Activated CD4-positive, alpha-beta T cell treated with anti-CD3 and anti-CD28 coated beads for 36 hours (primary cell): ENCODE results near the gene CNDP2. TPM values are rescaled to one million over a fixed set of nuclear protein-coding genes. Genes with fewer than 3 reads are reported as not detected.

Experiments used
- ATAC-seq: fragments of 200-7000 bp; cut with Tn5 transposase; one replicate; pipeline ENCODE4 v1.10.0; 2021; ENCODE audit warnings: mild to moderate bottlenecking, moderate library complexity
- CTCF ChIA-PET: fragments of 350-600 bp; sonication (Branson Sonifier 250); formaldehyde crosslinking; loops from one replicate; lab custom pipeline; 2021; ENCODE audit warnings: antibody characterized with exemption; lab: Charles Lee
- POLR2A ChIA-PET: fragments of 350-600 bp; sonication (Branson Sonifier 250); formaldehyde crosslinking; loops from one replicate; lab custom pipeline; 2021; ENCODE audit warnings: antibody characterized with exemption, inconsistent platforms; lab: Charles Lee
- DNase-seq: peaks from one replicate; pipeline ENCODE4 v3.0.0-alpha.2; 2020
- H3K27ac Mint-ChIP-seq: one replicate; pipeline ENCODE4 v1.8.0; 2021; ENCODE audit warnings: mixed read lengths
- H3K27me3 Mint-ChIP-seq: one replicate; pipeline ENCODE4 v1.8.0; 2021; ENCODE audit warnings: mixed read lengths
- H3K36me3 Mint-ChIP-seq: one replicate; pipeline ENCODE4 v1.8.0; 2021; ENCODE audit warnings: low read depth, mixed read lengths
- H3K4me1 Mint-ChIP-seq: one replicate; pipeline ENCODE4 v1.8.0; 2021; ENCODE audit warnings: mixed read lengths
- H3K4me3 Mint-ChIP-seq: one replicate; pipeline ENCODE4 v1.8.0; 2021; ENCODE audit warnings: mild to moderate bottlenecking, moderate library complexity, mixed read lengths
- H3K9me3 Mint-ChIP-seq: one replicate; pipeline ENCODE4 v1.8.0; 2021; ENCODE audit warnings: low read depth, mixed read lengths
- intact Hi-C, 2 experiments: fragments of 100-400 bp; cut with DNase I in 1 of 2; cut with micrococcal nuclease in 1 of 2; formaldehyde crosslinking; loops; one replicate each; pipeline versions ENCODE4 v1.14.2 to v1.15.1; 2022 to 2024; cut with DNase I, micrococcal nuclease
- total RNA-seq, 2 experiments: library from RNA; stranded (reverse); gene quantifications; one replicate each; pipeline ENCODE4 v1.2.3, GENCODE V29; 2021

Gene CNDP2
- total RNA-seq, 2 experiments from 2014 or later, result 128 to 146 TPM

GRCh38 chr18:74476140-74476539, 20.0 kb upstream of the CNDP2 start:
- CTCF ChIA-PET, result interaction anchor here (1.3 kb wide), 1 partner anchor 17 kb away, joined by 3 read pairs; no protein-coding TSS in a partner anchor
- H3K4me1 Mint-ChIP-seq, result no peaks in the 10 kb centered on the region
- no peaks in the 10 kb centered on the region for H3K27me3 Mint-ChIP-seq
- no peak overlapping the region for H3K4me3 Mint-ChIP-seq
- ATAC-seq (no peak), DNase-seq (peak; percentile 24)
- intact Hi-C loops, result no loop called here
- POLR2A ChIA-PET, result no interaction called here
- no peak overlapping the region for H3K27ac Mint-ChIP-seq
- no peaks in the 10 kb centered on the region for H3K36me3 Mint-ChIP-seq
- H3K9me3 Mint-ChIP-seq, result no peaks in the 10 kb centered on the region

GRCh38 chr18:74477771-74478170, 18.4 kb upstream of the CNDP2 start:
- Mint-ChIP-seq H3K4me1 (no peaks in the 10 kb centered on the region), H3K4me3 (no peak overlapping the region), H3K27me3 (no peaks in the 10 kb centered on the region), H3K36me3 (no peaks in the 10 kb centered on the region), H3K9me3 (no peaks in the 10 kb centered on the region), H3K27ac (no peak overlapping the region)
- intact Hi-C loops, result no loop called here
- ATAC-seq (peak; percentile 44), DNase-seq (no peak)
- ChIA-PET POLR2A (no interaction called here), CTCF (interaction anchor here (0.6 to 1.4 kb wide), 4 partner anchors 29 to 412 kb away, joined by 3 read pairs; no protein-coding TSS in a partner anchor)

- H3K27me3 Mint-ChIP-seq, result no peaks in the 10 kb centered on the region
- no peaks in the 10 kb centered on the region for H3K36me3 Mint-ChIP-seq
- intact Hi-C loops, result no loop called here
- H3K9me3 Mint-ChIP-seq, result no peaks in the 10 kb centered on the region
- no peak for ATAC-seq
- DNase-seq, result no peak
- ChIA-PET POLR2A (no interaction called here), CTCF (interaction anchor here (1.1 to 1.4 kb wide), 2 partner anchors 29 to 124 kb away, joined by 3 read pairs; no protein-coding TSS in a partner anchor)
- H3K4me3 Mint-ChIP-seq, result no peak overlapping the region
- no peaks in the 10 kb centered on the region for H3K4me1 Mint-ChIP-seq
- no peak overlapping the region for H3K27ac Mint-ChIP-seq
Measured at GRCh38 chr18:74478316-74478715, 17.8 kb upstream of the CNDP2 start.

GRCh38 chr18:74478880-74479279, 17.3 kb upstream of the CNDP2 start:
- ChIA-PET POLR2A (no interaction called here), CTCF (interaction anchor here (1.4 kb wide), 1 partner anchor 30 kb away, joined by 3 read pairs; no protein-coding TSS in a partner anchor)
- H3K36me3 Mint-ChIP-seq, result no peaks in the 10 kb centered on the region
- no peaks in the 10 kb centered on the region for H3K9me3 Mint-ChIP-seq
- no peak overlapping the region for H3K27ac Mint-ChIP-seq
- ATAC-seq (no peak), DNase-seq (no peak)
- intact Hi-C loops, result no loop called here
- H3K4me1 Mint-ChIP-seq, result no peaks in the 10 kb centered on the region
- H3K27me3 Mint-ChIP-seq, result no peaks in the 10 kb centered on the region
- no peak overlapping the region for H3K4me3 Mint-ChIP-seq

GRCh38 chr18:74479486-74480148, 16.5 kb upstream of the CNDP2 start:
- CTCF ChIA-PET, result no interaction called here
- intact Hi-C loops, result no loop called here
- Mint-ChIP-seq H3K4me3 (no peak overlapping the region), H3K4me1 (peaks cover 2% of the 10 kb centered on the region), H3K36me3 (no peaks in the 10 kb centered on the region), H3K9me3 (no peaks in the 10 kb centered on the region), H3K27me3 (no peaks in the 10 kb centered on the region), H3K27ac (no peak overlapping the region)
- no peak for ATAC-seq
- no peak for DNase-seq
- POLR2A ChIA-PET, result no interaction called here

GRCh38 chr18:74480149-74480651, 16.0 kb upstream of the CNDP2 start:
- ChIA-PET POLR2A (no interaction called here), CTCF (no interaction called here)
- Mint-ChIP-seq H3K27ac (no peak overlapping the region), H3K9me3 (no peaks in the 10 kb centered on the region), H3K27me3 (no peaks in the 10 kb centered on the region), H3K4me1 (peaks cover 6% of the 10 kb centered on the region), H3K4me3 (no peak overlapping the region), H3K36me3 (no peaks in the 10 kb centered on the region)
- DNase-seq (no peak), ATAC-seq (no peak)
- intact Hi-C loops, result no loop called here

- Mint-ChIP-seq H3K27ac (no peak overlapping the region), H3K36me3 (no peaks in the 10 kb centered on the region), H3K4me1 (peaks cover 15% of the 10 kb centered on the region), H3K27me3 (no peaks in the 10 kb centered on the region), H3K4me3 (no peak overlapping the region), H3K9me3 (no peaks in the 10 kb centered on the region)
- no peak for DNase-seq
- intact Hi-C loops, result no loop called here
- ATAC-seq, result no peak
- POLR2A ChIA-PET, result no interaction called here
- CTCF ChIA-PET, result interaction anchor here (0.6 to 0.8 kb wide), 2 partner anchors 17 to 72 kb away, joined by 3 to 4 read pairs; no protein-coding TSS in a partner anchor
Measured at GRCh38 chr18:74482697-74483096, 13.5 kb upstream of the CNDP2 start.

GRCh38 chr18:74486119-74486849, 9.9 kb upstream of the CNDP2 start:
- intact Hi-C loops, result no loop called here
- Mint-ChIP-seq H3K36me3 (no peaks in the 10 kb centered on the region), H3K27me3 (no peaks in the 10 kb centered on the region), H3K27ac (no peak overlapping the region), H3K4me3 (no peak overlapping the region), H3K4me1 (peaks cover 15% of the 10 kb centered on the region), H3K9me3 (no peaks in the 10 kb centered on the region)
- DNase-seq (no peak), ATAC-seq (no peak)
- ChIA-PET POLR2A (no interaction called here), CTCF (interaction anchor here (0.6 kb wide), 1 partner anchor 70 kb away, joined by 3 read pairs; no protein-coding TSS in a partner anchor)

GRCh38 chr18:74488354-74488753, 7.8 kb upstream of the CNDP2 start:
- H3K27ac Mint-ChIP-seq, result no peak overlapping the region
- ATAC-seq (no peak), DNase-seq (no peak)
- no peak overlapping the region for H3K4me3 Mint-ChIP-seq
- no peaks in the 10 kb centered on the region for H3K27me3 Mint-ChIP-seq
- ChIA-PET POLR2A (no interaction called here), CTCF (no interaction called here)
- H3K9me3 Mint-ChIP-seq, result no peaks in the 10 kb centered on the region
- no peaks in the 10 kb centered on the region for H3K36me3 Mint-ChIP-seq
- intact Hi-C loops, result no loop called here
- peaks cover 15% of the 10 kb centered on the region for H3K4me1 Mint-ChIP-seq

- DNase-seq (no peak), ATAC-seq (no peak)
- Mint-ChIP-seq H3K9me3 (no peaks in the 10 kb centered on the region), H3K36me3 (no peaks in the 10 kb centered on the region), H3K4me3 (no peak overlapping the region), H3K4me1 (peaks cover 18% of the 10 kb centered on the region), H3K27me3 (no peaks in the 10 kb centered on the region), H3K27ac (no peak overlapping the region)
- CTCF ChIA-PET, result no interaction called here
- intact Hi-C loops, result no loop called here
- POLR2A ChIA-PET, result no interaction called here
Measured at GRCh38 chr18:74488864-74489263, 7.3 kb upstream of the CNDP2 start.

GRCh38 chr18:74489676-74490075, 6.5 kb upstream of the CNDP2 start:
- CTCF ChIA-PET, result no interaction called here
- intact Hi-C loops, result loop anchor here in 1 of 2 experiments (5.0 to 10.0 kb wide), 2 partner anchors 292 to 725 kb away; partner anchors contain the start of gene TSHZ1
- Mint-ChIP-seq H3K36me3 (no peaks in the 10 kb centered on the region), H3K4me3 (no peak overlapping the region), H3K4me1 (peaks cover 16% of the 10 kb centered on the region), H3K27me3 (no peaks in the 10 kb centered on the region), H3K27ac (no peak overlapping the region), H3K9me3 (no peaks in the 10 kb centered on the region)
- POLR2A ChIA-PET, result no interaction called here
- DNase-seq (no peak), ATAC-seq (no peak)
